DMS53 treated with DMSO at 0.1 percent for 48 hours (cell line): Measurements from ENCODE around the gene SFRP2.

ENCODE experiments used
- DNase-seq: peaks from one replicate; lab custom pipeline; 2025; ENCODE audit not compliant: unreplicated experiment; lab: John Stamatoyannopoulos, UW

Gene SFRP2

GRCh38 chr4:153798901-153799693 lies 10.2 kb upstream of the SFRP2 start:
- DNase-seq: no peak

GRCh38 chr4:153798420-153798819 lies 9.5 kb upstream of the SFRP2 start:
- no peak for DNase-seq

- no peak for DNase-seq
These were observed 5.1 kb upstream of the SFRP2 start for GRCh38 chr4:153794006-153794405.

- no peak for DNase-seq
These were observed 3.9 kb upstream of the SFRP2 start for GRCh38 chr4:153792618-153793247.

- peak; percentile 37 for DNase-seq
These were observed 3.1 kb upstream of the SFRP2 start for GRCh38 chr4:153791746-153792617.

- DNase-seq: no peak
These were observed 2.2 kb upstream of the SFRP2 start for GRCh38 chr4:153790962-153791551.

GRCh38 chr4:153790500-153790865 lies 1.6 kb upstream of the SFRP2 start:
- DNase-seq: no peak

GRCh38 chr4:153789741-153790499 lies 1.0 kb upstream of the SFRP2 start:
- peak; percentile 4 for DNase-seq

GRCh38 chr4:153788051-153788412 lies 851 bp downstream of the SFRP2 start:
- DNase-seq: no peak

- DNase-seq: no peak
These were observed 1.3 kb downstream of the SFRP2 start for GRCh38 chr4:153787575-153787974.

- no peak for DNase-seq
These were observed 1.8 kb downstream of the SFRP2 start for GRCh38 chr4:153787061-153787560.

- DNase-seq: peak; percentile 23
These were observed 2.8 kb downstream of the SFRP2 start for GRCh38 chr4:153785910-153786721.

GRCh38 chr4:153784166-153784699 lies 4.7 kb downstream of the SFRP2 start:
- no peak for DNase-seq

- DNase-seq: no peak
These were observed 6.3 kb downstream of the SFRP2 start for GRCh38 chr4:153782581-153782980.

GRCh38 chr4:153781717-153782416 lies 7.0 kb downstream of the SFRP2 start:
- no peak for DNase-seq

GRCh38 chr4:153781280-153781679 lies 7.6 kb downstream of the SFRP2 start:
- DNase-seq: no peak

GRCh38 chr4:153780876-153781275 lies 8.0 kb downstream of the SFRP2 start:
- no peak for DNase-seq

GRCh38 chr4:153780221-153780620 lies 8.7 kb downstream of the SFRP2 start:
- DNase-seq: no peak

GRCh38 chr4:153778383-153778782 lies 10.5 kb downstream of the SFRP2 start:
- no peak for DNase-seq
